Muscle layer of duodenum (tissue), 2 donors: ENCODE results near the gene UQCC5.

Experiments used
- H3K27ac ChIP-seq: one replicate; pipeline ENCODE4 v1.7.0; 2013; ENCODE audit warnings: mild to moderate bottlenecking, low read length
- H3K27me3 ChIP-seq: one replicate; pipeline ENCODE4 v1.7.0; 2013; ENCODE audit warnings: low read depth, mild to moderate bottlenecking, control low read depth, low read length
- H3K36me3 ChIP-seq, 2 donors: one replicate each; pipeline ENCODE4 v1.7.0; 2013; ENCODE audit warnings: low read length in 2 of 2, control low read depth in 1 of 2, mild to moderate bottlenecking in 1 of 2; ENCODE audit not compliant: insufficient read depth in 2 of 2, control insufficient read depth in 1 of 2
- H3K4me1 ChIP-seq, 2 donors: one replicate each; pipeline ENCODE4 v1.7.0; 2013; ENCODE audit warnings: low read length in 2 of 2, mild to moderate bottlenecking in 2 of 2, control low read depth in 1 of 2, moderate library complexity in 1 of 2; ENCODE audit not compliant: insufficient read depth in 2 of 2, control insufficient read depth in 1 of 2
- H3K4me3 ChIP-seq, 2 donors: one replicate each; pipeline ENCODE4 v1.7.0; 2013; ENCODE audit warnings: low read length in 2 of 2, low read depth in 1 of 2, mild to moderate bottlenecking in 1 of 2
- H3K9me3 ChIP-seq, 2 donors: one replicate each; pipeline ENCODE4 v1.7.0; 2013; ENCODE audit warnings: low read length in 2 of 2, control low read depth in 1 of 2, mild to moderate bottlenecking in 1 of 2; ENCODE audit not compliant: control insufficient read depth in 1 of 2
- donor health status: healthy.

UQCC5 gene

DNA sequence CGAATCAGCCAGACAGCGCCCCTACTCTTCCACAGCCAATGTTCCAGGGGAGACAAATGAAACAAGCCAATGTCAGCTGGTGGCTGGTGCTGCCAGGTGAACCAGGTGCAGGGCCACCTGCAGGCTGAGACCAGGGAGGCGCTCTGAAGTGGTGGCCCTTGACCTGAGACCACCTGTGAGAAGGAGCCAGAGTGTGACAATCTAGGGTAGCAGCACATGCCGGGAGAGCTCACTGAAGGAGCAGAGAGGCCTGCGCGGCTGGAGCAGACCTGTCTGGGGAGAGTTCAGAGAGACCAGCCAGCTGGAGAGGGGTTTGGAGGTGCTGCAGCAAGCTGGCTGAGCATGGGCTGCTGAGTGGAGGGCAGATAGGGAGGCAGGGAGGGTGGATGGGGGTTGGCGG, 42.0 kb upstream of the UQCC5 start:
- Histone ChIP-seq H3K36me3 (peaks cover 25 to 36% of the 10 kb centered on the region in 2 donors), H3K27me3 (no peaks in the 10 kb centered on the region), H3K4me1 (peaks cover 0 to 25% of the 10 kb centered on the region in 2 donors), H3K27ac (no peak overlapping the region), H3K9me3 (no peaks in the 10 kb centered on the region), H3K4me3 (no peak overlapping the region)

DNA sequence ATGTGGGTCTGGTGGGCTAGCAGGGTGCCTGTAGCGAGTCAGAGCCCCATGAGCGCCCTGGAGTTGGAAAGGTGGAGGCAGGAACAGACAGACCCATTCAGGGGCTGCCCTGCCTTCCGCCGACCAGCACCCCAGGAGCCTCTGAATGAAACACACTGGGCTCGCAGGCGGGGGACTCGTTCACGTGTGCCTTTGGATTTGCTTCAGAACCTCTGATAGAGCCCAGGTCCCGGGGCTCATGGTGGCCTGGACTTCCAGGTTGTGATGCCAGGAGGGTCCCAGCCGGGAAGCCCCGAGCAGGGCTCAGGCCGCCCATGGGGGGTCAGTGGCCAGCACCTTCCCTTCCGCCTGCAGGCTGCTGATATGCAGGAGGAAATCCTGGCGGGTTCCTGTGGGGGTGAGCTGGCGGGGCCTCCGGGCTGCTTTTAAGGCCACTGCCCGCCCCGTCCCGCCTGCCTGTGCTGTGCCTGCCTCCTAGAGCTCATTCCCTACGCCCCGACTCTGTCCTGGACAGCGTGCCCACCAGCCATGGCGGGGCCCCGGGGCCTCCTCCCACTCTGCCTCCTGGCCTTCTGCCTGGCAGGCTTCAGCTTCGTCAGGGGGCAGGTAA, 41.4 kb upstream of the UQCC5 start, which contains the start of gene STAB1:
Gene STAB1, plus strand, starts transcription at position 453 of the 610 bp plus-strand sequence. Its CDS starts 76 bp downstream, at position 529.
- H3K27me3 ChIP-seq, result no peaks in the 10 kb centered on the region
- no peaks in the 10 kb centered on the region for H3K9me3 ChIP-seq
- H3K4me3 ChIP-seq, result peak within 1 kb of the TSS; percentile 30 to 46
- H3K36me3 ChIP-seq, result peaks cover 20 to 30% of the 10 kb centered on the region in 2 donors
- peaks cover 0 to 24% of the 10 kb centered on the region in 2 donors for H3K4me1 ChIP-seq
- peak within 1 kb of the TSS; percentile 60 for H3K27ac ChIP-seq

DNA sequence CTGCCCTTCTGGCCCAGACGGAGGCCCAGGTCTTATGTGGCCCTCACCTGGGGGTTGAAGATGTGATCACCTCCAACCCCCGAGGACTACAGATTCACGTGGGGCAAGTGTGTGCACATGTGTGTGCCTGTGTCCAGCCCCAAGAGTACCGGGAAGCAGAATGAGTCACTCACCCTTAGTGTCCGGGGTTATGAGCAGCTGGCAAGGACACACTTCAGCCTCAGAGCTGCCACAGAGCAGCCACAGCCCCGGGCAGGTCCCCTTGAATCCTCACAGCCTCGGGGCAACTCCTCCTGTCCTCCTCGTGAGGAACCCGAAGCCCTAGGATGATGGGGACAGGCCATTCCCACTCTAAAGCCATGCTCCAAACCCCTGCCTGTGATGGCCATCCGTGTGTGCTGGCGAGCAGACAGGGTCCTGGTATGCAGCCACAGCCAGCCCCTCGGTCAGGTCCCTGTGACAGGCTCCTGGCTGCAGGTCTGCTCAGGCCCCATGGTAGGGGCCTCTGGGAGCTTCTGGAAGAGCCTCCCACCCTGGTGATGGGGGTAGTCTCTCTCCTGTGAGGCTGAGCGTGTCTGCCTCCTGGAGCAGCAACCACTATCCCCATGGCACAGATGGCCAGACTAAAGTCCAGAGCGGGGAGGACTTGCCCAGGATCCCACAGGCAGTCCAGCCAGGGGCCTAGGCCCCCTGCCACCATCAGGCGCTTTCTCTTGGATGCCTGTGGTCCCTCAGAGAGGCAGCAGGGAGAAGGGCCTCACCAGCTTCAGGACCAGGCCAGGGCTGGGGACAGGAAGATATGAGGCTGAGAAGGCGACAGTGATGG, 40.4 kb upstream of the UQCC5 start:
- Histone ChIP-seq H3K9me3 (no peaks in the 10 kb centered on the region), H3K27me3 (no peaks in the 10 kb centered on the region), H3K27ac (peak overlapping the region; percentile 60), H3K4me1 (peaks cover 0 to 19% of the 10 kb centered on the region in 2 donors), H3K4me3 (peak overlapping the region; percentile 30 to 46), H3K36me3 (peaks cover 14 to 20% of the 10 kb centered on the region in 2 donors)

DNA sequence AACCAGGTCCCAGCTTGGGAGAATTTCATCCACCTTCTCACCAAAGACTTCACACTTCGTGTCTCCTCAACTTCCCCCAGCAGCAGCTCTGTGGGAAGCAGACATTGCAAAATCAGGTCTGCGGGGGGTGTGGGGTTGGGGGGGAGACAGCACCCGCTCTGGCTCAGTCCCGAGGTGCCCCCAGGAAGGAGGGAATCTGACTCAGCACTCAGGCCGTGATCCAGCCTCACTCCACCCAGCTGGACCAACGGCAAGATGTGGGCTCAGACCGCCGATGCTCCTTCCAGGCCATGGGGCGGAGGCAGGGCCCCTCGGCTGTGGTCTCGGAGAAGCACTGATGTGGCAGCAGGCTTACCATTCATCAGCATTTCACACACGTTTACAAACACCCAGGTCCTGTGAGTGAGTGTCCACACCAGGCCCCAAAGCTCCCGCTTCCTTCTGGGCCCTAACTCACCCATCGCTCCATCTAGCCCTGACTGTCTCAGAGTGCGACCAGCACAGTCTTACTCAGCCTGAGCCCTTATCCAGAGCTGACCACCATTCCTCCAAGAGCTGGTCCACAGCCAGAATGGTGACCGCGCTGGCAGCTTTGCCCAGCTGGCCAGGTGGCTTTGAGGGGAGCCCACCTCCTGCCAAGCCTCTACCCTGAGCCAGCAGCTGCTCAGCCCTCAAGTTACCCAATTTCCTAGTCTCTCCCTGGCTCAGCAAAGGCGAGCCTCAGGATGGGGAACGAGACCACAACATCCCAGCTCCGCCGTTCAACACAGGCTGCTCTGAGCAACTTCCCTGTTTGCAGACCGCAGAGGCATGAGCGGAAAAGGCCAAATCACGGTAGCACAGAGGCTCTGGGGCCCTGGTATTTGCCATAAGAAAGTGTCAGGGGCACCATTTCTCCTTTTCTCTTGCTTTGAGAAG, 38.0 kb upstream of the UQCC5 start:
- no peaks in the 10 kb centered on the region for H3K36me3 ChIP-seq
- H3K4me1 ChIP-seq, result peaks cover 0 to 16% of the 10 kb centered on the region in 2 donors
- no peaks in the 10 kb centered on the region for H3K27me3 ChIP-seq
- H3K4me3 ChIP-seq, result no peak overlapping the region
- H3K9me3 ChIP-seq, result no peaks in the 10 kb centered on the region
- no peak overlapping the region for H3K27ac ChIP-seq

DNA sequence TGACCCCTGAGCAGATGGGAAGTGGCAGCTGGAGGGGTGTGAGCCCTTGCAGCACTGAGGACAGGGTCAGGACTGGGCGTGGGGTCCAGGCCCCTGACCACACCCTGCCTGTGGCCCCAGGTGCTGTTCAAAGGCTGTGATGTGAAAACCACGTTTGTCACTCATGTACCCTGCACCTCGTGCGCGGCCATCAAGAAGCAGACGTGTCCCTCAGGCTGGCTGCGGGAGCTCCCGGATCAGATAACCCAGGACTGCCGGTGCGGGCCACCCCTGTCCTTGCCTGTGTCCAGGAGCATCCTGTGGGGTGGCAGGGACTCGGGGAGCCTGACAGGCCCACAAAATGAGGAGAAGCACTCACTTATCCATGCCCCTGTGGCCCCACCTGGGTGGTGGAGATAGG, 35.4 kb upstream of the UQCC5 start:
- no peaks in the 10 kb centered on the region for H3K36me3 ChIP-seq
- H3K4me1 ChIP-seq, result peaks cover 0 to 6% of the 10 kb centered on the region in 2 donors
- no peaks in the 10 kb centered on the region for H3K27me3 ChIP-seq
- no peak overlapping the region for H3K27ac ChIP-seq
- H3K4me3 ChIP-seq, result no peak overlapping the region
- H3K9me3 ChIP-seq, result no peaks in the 10 kb centered on the region

DNA sequence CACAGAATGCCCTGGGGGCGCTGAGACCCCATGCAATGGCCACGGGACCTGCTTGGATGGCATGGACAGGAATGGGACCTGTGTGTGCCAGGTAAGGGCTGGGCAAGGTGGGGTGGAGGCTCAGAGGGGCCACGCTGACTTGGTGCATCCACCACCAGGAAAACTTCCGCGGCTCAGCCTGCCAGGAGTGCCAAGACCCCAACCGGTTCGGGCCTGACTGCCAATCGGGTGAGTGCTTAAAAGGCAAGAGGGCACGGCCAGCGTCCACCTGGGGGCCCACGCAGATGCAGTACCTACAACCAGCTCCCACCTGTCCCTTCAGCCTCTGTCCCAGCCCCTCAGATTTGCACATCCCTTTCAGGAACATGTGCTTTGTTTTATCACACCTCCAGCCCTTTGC, 34.4 kb upstream of the UQCC5 start:
- H3K4me3 ChIP-seq, result no peak overlapping the region
- no peaks in the 10 kb centered on the region for H3K27me3 ChIP-seq
- no peaks in the 10 kb centered on the region for H3K9me3 ChIP-seq
- peaks cover 0 to 6% of the 10 kb centered on the region in 2 donors for H3K4me1 ChIP-seq
- H3K36me3 ChIP-seq, result no peaks in the 10 kb centered on the region
- no peak overlapping the region for H3K27ac ChIP-seq

DNA sequence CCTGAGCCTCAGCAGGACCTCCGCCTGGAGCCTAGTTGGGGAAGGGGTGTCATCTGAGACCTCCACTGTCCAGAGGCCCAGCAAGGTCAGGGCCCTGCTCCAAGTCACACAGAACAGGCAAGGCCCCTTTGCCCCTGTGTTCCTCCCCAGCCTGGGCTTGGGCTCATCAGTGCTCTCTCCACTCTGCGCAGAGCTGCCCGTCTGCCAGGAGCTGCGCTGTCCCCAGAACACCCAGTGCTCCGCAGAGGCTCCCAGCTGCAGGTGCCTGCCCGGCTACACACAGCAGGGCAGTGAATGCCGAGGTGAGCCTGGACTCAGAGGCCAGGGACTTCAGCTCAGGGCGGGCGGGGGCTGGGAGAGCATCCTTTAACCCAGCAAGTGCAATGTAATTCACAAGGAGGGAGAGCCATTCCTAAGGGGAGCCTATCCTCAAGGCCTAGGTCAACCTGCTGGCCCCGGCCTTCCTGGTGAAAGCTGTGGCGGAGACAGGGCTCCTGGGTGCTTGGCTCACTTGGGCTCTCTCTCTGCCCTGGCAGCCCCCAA, 33.5 kb upstream of the UQCC5 start:
- H3K4me3 ChIP-seq, result no peak overlapping the region
- H3K27me3 ChIP-seq, result no peaks in the 10 kb centered on the region
- no peaks in the 10 kb centered on the region for H3K9me3 ChIP-seq
- H3K27ac ChIP-seq, result no peak overlapping the region
- H3K4me1 ChIP-seq, result peaks cover 0 to 6% of the 10 kb centered on the region in 2 donors
- H3K36me3 ChIP-seq, result no peaks in the 10 kb centered on the region

DNA sequence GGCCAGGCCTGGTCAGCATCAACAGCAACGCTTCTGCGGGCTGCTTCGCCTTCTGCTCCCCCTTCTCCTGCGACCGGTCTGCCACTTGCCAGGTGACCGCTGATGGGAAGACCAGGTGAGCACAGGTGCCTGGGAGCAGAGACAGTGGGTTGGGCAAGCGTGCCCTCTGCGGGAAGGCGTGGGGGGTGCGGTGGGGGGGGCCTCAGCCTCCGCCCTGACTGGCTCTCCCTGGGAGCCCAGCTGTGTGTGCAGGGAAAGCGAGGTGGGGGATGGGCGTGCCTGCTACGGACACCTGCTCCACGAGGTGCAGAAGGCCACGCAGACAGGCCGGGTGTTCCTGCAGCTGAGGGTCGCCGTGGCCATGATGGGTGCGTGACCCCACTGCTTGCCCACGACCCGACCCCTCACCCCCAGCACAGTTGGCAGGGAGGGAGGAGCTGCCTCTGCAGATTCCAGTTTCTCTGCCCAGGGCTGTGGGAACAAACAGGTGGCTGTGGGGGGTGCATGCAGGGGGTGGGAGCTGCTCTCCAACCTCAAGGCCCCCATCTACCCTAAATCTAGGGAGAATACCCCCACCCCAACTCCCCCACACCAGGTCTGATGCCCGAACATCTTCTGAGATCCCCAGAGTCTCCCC, 32.5 kb upstream of the UQCC5 start:
- Histone ChIP-seq H3K4me3 (no peak overlapping the region), H3K27ac (no peak overlapping the region), H3K36me3 (no peaks in the 10 kb centered on the region), H3K9me3 (no peaks in the 10 kb centered on the region), H3K4me1 (peaks cover 0 to 4% of the 10 kb centered on the region in 2 donors), H3K27me3 (no peaks in the 10 kb centered on the region)

DNA sequence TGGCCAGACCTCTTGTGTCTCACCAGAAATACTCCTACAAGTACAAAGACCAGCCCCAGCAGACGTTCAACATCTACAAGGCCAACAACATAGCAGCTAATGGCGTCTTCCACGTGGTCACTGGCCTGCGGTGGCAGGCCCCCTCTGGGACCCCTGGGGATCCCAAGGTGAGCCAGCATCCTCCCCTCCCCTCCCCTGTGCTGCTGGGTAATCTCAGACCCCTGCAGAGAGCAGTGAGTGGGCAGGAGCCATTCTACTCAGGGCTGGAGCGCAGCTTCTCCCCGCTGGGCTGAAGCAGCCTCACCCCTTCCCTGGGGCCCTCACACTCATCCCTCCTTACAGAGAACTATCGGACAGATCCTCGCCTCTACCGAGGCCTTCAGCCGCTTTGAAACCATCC, 31.4 kb upstream of the UQCC5 start:
- no peaks in the 10 kb centered on the region for H3K36me3 ChIP-seq
- H3K4me1 ChIP-seq, result no peaks in the 10 kb centered on the region
- no peak overlapping the region for H3K4me3 ChIP-seq
- H3K27ac ChIP-seq, result no peak overlapping the region
- no peaks in the 10 kb centered on the region for H3K27me3 ChIP-seq
- H3K9me3 ChIP-seq, result no peaks in the 10 kb centered on the region

DNA sequence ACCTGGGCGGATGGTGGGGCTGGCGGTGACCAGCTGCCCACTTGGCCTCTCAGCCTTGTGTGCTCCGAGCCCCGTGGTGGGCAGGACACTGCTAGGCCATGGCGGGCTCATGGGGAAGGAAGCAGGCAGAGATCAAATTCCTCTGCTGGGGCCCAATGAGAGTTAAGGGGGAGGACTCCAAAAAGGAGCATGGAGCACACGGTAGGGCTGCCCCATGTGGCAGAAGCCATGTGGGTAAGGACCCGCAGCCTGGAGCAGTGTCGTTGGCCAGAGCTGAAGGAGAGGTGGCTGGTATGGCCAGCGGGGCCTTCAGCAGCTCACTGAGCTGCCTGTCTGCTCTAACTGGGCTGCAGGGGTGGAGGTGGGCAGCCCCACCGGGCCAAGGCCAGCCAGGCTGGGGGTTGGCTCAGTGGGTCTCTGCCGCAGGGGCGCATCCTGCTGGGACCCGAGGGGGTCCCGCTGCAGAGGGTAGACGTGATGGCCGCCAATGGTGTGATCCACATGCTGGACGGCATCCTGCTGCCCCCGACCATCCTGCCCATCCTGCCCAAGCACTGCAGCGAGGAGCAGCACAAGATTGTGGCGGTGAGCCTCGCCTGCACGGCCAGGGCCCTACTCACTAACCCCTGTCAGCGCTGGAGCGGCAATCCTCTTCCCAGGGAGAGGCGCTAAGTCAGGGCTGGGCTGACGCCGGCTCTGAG, 30.0 kb upstream of the UQCC5 start:
- H3K4me1 ChIP-seq, result no peaks in the 10 kb centered on the region
- no peaks in the 10 kb centered on the region for H3K27me3 ChIP-seq
- H3K36me3 ChIP-seq, result no peaks in the 10 kb centered on the region
- H3K4me3 ChIP-seq, result no peak overlapping the region
- no peak overlapping the region for H3K27ac ChIP-seq
- no peaks in the 10 kb centered on the region for H3K9me3 ChIP-seq
